NOMO-1 treated with dmso at 0.1 percent for 144 hours (cell line): ENCODE results near the gene MDC1.
"Not testable (repeated sequence)": the region's sequence is repeated elsewhere in the genome, so short reads cannot be mapped to it uniquely, and the experiment has no call there.

ENCODE experiments used
- DNase-seq: peaks from one replicate; lab custom pipeline; 2025; ENCODE audit not compliant: unreplicated experiment; lab: John Stamatoyannopoulos, UW

Gene MDC1, protein sequence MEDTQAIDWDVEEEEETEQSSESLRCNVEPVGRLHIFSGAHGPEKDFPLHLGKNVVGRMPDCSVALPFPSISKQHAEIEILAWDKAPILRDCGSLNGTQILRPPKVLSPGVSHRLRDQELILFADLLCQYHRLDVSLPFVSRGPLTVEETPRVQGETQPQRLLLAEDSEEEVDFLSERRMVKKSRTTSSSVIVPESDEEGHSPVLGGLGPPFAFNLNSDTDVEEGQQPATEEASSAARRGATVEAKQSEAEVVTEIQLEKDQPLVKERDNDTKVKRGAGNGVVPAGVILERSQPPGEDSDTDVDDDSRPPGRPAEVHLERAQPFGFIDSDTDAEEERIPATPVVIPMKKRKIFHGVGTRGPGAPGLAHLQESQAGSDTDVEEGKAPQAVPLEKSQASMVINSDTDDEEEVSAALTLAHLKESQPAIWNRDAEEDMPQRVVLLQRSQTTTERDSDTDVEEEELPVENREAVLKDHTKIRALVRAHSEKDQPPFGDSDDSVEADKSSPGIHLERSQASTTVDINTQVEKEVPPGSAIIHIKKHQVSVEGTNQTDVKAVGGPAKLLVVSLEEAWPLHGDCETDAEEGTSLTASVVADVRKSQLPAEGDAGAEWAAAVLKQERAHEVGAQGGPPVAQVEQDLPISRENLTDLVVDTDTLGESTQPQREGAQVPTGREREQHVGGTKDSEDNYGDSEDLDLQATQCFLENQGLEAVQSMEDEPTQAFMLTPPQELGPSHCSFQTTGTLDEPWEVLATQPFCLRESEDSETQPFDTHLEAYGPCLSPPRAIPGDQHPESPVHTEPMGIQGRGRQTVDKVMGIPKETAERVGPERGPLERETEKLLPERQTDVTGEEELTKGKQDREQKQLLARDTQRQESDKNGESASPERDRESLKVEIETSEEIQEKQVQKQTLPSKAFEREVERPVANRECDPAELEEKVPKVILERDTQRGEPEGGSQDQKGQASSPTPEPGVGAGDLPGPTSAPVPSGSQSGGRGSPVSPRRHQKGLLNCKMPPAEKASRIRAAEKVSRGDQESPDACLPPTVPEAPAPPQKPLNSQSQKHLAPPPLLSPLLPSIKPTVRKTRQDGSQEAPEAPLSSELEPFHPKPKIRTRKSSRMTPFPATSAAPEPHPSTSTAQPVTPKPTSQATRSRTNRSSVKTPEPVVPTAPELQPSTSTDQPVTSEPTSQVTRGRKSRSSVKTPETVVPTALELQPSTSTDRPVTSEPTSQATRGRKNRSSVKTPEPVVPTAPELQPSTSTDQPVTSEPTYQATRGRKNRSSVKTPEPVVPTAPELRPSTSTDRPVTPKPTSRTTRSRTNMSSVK (N-terminal part only)

DNA sequence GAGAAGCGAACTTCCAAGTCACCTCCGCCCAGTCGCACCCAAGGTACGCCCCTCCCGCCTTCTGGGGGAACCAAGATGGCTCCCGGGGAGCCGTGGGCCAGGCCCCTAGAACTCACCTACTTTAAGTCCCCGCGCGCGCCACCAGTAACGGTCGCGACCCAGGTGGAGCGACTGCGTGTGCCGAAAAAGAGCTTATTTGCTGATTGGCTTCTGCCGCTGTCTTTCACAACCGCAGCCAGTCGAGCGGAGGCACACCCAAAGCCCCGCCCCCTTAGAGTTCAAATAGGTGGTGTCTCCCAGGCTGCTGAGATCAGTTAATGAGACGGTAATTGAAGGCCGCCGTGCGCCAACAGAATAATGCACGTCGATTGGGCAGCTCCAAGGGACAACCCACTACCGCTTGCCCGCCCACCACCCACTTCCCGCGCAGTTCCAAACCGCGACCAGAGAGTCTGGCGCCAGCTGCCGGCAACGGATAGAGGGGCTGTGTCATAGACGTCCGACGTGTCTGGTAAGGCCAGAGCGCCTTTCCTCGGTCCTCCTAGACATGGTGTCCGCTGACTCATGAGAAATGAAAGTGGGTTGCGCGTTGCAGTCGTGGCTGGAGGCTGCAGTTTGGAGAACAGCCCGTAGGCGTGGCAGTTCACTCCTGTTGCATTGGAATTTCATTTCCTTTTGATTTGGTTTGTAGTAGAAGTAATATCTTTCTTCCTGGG lies at the start of gene MDC1:
TSS of gene MDC1 (minus strand) at position 153 of the 716 bp plus-strand sequence. CDS start 2,106 bp downstream, outside the sequence.
- peak; percentile 100 for DNase-seq

DNA sequence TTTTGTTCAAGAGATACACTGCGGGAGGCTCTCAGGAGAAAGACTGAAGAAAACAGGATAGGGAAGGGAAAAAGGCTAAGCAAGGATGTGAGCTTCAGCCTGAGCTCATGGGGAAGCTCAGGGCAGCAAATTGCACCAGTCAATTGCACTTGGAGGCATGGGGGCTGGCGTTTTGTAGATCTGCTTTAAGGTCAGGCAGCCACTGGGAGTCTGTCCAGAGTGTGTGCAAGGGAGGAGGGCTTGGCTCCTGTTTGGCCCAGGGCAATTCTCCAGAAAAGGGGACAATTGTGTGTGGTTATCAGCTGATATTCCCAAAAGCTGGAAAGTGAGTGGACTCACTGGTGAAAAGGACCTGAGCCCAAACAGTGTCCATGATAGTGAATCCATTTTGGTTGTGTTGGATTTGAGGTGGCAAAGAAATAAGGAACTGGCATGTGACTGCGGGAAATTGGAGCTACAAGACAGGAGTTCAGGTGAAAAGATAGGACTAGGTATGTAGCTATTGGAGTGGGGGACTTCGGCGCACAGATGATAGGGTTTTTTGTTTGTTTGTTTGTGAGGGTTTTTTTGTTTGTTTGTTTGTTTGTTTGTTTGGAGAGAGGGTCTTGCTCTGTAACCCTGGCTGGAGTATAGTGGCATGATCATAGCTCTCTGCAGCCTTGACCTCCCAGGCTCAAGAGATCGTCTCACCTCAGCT lies 49.5 kb upstream of the MDC1 start:
- DNase-seq, result no peak

GRCh38 chr6:30765495-30765894 lies 48.4 kb upstream of the MDC1 start:
- DNase-seq, result not testable (repeated sequence)

DNA sequence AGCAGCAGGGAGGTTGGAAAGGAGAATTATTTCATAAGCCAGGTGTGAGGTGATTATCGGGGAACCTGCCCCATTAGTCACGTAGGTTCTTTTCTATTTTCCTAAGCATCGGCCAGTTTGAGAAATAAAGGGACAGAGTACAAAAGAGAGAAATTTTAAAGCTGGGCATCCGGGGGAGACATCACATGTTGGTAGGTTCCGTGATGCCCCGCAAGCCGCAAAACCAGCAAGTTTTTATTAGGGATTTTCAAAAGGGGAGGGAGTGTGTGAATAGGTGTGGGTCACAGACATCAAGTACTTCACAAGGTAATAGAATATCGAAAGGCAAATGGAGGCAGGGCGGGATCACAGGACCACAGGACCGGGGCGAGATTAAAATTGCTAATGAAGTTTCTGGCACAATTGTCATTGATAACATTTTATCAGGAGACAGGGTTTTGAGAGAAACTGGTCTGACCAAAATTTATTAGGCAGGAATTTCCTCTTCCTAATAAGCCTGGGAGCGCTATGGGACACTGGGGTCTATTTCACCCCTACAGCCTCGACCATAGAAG lies 47.5 kb upstream of the MDC1 start:
- DNase-seq, result not testable (repeated sequence)

- no peak for DNase-seq
These were observed 46.8 kb upstream of the MDC1 start for GRCh38 chr6:30763618-30764489.

GRCh38 chr6:30763155-30763617 lies 46.1 kb upstream of the MDC1 start:
- DNase-seq, result no peak

DNA sequence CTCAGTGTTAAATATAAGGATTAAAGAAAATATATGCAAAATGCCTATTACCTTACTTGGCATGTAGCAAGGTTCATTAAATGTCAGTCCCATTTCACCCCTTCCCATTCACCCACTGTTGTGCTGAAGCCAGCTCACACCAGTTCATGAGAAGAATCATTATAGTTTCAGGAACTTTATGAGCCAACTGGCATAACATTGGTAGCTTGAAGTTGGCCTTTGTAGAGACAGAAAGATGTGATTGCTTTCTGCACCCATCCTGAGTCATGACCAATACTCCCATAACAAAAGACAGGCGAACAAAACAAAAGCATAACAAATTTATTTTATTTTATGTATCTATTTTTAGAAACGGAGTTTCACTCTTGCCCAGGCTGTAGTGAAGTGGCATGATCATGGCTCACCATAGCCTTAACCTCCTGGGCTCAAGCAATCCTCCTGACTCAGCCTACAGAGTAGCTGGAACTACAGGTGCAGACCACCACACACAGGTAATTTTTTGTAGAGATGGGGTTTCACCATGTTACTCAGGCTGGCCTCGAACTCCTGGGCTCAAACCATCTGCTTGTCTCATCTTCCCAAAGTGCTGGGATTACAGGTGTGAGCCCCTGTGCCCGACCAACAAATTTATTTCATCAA lies 44.8 kb upstream of the MDC1 start:
- no peak for DNase-seq

DNA sequence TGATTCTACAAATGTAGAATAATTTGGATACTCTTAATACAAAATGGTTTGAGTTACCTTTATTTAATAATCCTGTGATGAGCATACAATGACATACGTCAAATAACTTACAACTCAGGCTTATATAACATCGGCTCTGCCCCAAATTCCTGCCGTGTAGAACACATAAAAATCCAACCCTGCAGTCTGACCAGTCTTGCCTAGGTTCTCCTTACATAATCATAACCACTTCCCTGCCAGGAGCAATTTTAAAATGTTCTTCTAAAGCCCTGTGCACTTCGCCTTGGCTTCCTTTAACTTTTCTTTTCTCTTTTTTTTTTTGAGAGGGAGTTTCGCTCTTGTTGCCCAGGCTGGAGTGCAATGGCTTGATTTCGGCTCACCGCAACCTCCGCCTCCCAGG lies 43.5 kb upstream of the MDC1 start:
- DNase-seq, result peak; percentile 69

DNA sequence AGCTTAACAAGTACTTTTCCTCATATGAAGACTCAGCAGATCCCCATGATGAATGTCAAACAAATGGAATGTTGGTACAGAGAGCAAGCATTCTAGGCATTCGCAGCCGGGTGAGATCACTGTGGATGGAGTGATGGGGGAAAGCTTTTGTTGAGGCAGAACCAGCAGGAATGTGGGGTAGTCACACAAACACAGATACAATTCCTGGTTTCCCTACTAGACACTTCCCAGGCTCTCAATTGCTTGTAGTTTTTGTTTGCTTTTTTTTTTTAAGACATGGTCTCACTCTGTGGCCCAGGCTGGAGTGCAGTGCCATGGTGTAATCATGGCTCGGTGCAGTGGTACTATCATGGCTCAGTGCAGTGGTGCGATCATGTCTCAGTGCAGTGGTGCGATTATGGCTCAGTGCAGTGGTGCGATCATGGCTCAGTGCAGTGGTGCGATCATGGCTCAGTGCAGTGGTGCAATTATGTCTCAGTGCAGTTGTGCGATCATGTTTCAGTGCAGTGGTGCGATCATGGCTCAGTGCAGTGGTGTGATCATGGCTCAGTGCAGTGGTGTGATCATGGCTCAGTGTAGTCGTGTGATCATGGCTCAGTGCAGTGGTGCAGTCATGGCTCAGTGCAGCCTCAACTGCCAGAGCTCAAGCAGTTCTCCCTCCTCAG lies 42.6 kb upstream of the MDC1 start:
- no peak for DNase-seq

GRCh38 chr6:30757261-30757904 lies 40.3 kb upstream of the MDC1 start:
- DNase-seq, result no peak

DNA sequence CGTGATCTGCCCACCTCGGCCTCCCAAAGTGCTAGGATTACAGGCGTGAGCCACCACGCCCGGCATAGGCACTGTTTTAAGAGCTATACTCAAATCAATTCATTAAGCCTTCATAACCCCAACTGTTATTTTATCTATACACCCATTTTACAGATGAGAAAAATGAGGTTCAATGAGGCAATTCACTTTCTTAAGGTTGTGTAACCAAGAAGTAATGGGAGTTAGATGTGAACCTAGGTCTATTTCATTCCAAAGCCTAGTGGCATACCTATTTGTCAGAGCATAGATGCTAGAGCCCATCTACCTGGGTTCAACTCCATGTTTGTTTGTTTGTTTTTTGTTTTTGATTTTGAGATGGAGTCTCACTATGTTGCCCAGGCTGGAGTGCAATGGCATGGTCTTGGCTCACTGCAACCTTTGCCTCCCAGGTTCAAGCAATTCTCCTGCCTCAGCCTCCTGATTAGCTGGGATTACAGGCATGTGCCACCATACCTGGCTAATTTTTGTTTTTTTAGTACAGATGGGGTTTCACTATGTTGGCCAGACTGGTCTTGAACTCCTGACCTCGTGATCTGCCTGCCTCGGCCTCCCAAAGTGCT lies 39.4 kb upstream of the MDC1 start:
- DNase-seq, result not testable (repeated sequence)

DNA sequence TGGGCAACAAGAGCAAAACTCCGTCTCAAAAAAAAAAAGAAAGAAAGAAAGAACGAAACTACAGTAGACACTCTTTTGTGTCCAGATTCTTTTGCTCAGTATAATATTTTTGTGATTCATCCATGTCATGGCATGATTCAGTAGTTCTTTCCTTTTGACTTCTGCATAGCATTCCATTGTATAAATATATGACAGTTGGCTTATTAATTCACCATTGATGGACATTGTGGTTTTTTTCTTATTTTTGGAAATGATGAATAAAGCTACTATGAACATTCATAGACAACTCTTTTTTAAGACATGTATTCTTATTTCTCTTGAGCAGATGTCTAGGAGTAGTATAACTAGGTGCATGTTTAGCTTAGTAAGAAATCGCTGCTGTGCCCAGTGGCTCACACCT lies 37.5 kb upstream of the MDC1 start:
- no peak for DNase-seq

DNA sequence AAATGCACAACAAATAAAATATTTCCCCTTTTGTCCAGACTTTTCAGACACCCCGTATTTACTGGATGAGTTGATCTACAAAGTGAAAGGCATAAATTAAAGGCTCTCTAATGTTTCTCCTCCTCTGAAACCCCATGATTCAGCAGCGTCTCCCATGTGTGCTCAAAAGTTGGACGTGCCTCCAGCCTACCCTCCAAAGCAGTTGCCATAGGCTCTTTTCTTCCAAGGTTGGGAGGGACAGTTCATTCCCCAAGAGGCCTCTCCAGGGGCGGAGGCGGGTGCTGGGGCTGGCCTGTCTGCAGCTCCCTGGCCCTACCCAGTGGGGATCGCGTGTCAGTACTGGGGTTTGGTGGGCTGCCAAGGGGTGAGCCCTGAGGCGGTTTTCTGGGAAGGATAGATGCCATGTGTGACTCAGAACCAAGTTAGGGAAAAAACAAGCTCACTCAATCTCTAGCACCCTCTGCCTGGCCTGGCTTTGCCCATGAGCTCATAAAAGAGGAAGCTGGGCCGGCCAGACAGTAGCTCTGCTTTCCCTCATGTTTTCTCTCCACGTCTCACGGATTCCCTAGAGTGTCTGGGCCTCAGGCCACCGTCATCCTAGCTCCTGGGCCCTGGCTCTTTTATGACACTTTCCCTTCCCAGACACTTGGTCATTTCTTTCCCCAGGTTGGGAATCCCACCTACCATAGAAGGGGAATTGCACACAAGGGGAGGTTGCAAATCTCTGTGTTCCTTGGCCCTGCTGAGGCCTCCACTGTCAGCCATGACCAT lies 35.3 kb upstream of the MDC1 start:
- DNase-seq, result no peak

- no peak for DNase-seq
These were observed 33.2 kb upstream of the MDC1 start for GRCh38 chr6:30750379-30750668.

- DNase-seq, result no peak
These were observed 32.7 kb upstream of the MDC1 start for GRCh38 chr6:30749554-30750378.
